ENCODE measurements around the gene SLC43A2.
"Not testable (repeated sequence)": the region's sequence is repeated elsewhere in the genome, so short reads cannot be mapped to it uniquely, and the experiment has no call there.

Gene SLC43A2

DNA sequence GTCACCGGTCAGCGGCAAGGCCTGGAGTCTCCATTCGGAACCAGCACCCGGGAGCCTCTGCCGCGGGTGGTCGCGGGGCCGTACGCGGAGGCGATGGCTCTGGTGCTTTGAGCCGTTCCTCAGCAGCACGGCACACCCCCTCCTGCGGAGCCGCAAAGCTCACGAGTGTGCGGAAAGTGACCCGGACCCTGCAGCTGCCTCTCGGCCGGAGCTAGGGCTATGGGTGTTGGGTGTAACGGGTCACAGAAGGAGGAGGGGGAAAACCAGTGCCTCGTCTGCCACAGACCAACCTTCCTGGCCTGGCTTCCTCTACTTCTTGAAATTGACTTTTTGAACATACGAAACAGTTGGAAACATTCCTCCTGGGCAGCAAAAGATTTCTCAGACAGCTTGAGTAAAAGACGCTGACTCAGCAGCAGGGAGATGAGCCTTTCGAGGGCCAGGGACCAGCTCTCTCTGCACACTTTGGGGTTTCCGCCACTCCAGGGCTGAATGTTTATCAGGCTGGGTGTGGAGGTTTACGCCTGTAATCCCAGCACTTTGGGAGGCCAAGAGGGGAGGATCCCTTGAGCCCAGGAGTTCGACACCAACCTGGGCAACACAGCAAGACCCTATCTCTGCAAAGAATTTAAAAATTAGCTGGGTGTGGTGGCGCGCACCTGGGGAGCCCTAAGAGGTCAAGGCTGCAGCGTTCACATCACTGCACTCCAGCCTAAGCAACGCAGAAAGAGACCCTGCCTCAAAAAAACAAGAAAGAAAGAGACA is 39.6 kb downstream of the SLC43A2 start:
- DNase-seq = no peak

DNA sequence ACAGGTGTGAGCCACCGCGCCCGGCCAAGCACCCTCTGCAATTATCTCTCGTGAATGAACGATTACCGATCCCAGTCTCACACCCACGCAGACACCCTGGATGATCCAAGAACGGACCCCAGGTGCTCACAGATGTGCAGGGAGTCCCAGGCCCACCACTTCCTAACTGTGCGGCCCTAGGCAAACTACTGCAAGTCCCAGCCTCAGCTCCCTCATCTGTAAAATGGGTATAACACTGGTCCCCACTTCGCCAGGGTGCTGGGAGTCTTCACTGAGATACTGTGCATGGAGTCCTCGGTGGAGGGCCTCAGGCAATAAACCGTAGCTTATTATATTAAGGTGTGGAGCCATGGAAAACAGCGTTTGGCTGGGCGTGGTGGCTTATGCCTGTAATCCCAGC is 44.5 kb downstream of the SLC43A2 start:
- no peak for DNase-seq

DNA sequence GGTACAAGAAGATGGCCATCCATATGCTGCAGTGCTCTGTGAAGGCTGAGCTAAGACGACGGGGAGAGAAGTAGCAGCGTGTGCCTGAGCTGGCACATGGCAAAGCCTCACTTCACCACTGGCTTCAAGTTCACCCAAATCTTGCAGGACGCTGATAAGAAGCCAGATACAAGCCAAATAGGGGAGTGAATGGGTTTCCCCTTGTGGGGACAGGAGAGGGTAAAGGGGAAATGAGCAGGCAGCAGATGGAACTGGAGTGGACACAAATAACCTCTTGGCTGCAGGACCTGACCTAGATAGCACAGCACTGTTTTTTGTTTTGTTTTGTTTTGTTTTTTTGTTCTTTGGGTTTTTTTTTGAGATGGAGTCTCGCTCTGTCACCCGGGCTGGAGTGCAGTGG is 45.1 kb downstream of the SLC43A2 start:
- DNase-seq = no peak

DNA sequence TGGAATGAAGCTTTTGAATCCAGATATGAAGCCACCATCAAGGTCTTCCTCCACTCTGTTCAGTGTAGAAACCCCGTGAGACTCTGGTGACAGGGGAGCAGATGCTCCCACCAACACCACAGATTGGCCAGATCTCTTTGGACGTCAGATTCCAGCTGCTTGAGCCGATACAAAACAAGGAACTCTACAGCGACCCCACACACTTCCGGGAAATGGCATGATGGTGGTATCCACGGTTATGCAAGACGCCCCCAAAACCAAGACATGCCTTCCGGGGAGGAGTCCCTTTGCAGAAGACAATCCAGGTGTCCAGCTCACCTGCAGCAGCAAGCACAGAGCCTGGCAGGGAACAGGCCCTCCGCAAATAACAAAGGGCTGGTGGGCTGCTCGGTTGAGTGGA is 46.3 kb downstream of the SLC43A2 start:
- DNase-seq = no peak

DNA sequence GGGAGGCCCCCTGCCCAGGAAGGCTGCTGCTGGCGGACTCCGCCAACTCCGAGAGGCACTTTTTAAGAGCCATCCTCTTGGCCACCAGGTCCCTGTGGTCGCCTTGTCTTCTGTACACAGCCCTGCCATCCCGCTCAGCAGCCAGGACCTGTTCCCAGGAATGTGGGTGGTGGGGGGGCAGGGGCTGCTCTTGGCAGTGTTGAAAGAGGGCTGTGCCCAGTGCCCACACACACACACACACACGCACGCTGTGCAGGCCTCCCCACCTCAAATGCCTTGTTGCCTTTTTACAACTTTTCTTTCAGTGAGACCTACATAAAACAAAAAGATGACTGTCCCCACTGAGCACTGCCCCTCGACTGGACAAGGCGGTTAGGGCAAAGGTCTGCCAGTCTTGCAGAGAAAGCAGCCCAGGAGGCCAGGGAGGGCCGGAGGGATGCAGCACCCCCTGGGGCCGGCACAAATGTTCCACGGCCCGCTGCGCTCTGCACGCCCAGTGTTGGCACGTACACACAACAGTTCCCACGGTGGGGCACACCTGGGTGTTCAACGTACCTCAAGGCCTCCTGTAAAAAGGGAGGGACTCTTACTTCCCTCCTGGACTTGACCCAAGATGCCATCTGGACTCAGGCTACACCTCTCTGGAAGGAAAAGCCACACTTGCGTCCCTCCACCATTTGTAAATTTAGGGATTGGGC is 47.5 kb downstream of the SLC43A2 start:
- DNase-seq = no peak

DNA sequence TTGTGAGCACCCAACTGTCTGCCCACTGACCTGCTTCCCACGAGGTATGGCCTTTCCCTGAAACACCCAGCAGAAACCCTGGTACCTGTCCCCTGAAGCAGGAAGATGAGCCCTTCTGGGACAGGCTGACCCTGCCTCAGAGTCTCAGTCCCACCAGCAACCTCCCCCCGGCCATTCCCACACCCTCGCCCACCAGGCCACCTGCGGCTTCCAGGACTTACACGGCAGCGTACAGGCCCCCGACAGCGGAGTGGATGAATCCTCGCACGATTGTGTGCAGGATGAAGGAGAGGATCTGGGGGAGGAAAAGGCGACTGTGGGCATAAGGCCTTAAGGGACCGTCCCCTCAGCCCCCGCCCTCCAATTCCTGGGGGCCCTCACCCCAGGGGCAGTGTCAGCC is 50.6 kb downstream of the SLC43A2 start:
- no peak for DNase-seq

DNA sequence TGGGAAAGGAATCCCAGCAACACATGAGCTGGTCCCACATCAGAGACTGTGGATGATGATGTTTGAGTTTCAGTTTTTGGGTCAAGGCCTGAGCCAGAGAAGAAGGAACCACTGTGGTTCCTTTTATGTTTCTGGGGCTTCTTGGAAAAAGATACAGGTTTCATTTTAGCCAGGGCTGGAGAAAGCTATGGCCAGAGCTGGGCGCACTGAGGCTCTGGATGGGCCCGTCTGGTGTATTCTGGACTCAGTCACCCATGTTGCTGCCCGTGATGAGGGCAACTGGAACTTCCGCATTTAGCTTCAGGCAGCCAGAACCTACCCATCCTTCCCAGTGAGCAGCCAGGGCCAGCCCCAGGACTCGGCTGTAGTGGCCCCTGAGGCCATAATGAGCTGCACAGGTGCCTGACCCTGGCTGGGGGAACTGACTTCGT is 51.0 kb downstream of the SLC43A2 start:
- DNase-seq = no peak

DNA sequence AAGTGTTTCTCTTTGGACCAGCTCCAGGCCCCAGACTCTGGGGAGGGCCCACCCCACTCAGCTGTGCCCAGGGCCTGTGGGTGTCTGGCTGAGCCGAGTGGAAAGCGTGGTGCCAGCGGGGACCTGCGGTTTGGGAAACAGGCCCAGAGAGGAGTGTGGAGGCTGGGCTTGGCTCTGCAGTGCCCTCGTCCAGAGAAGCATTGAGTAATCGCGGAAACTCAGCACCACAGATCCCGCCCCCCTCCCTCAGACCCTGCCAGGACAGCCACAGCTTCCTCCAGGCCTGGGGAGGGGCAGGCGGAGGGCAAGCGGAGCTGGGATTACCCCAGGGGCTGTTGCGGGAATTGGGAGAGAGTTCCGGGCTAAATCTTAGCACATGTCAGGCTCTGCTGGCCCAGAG is 51.5 kb downstream of the SLC43A2 start:
- no peak for DNase-seq

DNA sequence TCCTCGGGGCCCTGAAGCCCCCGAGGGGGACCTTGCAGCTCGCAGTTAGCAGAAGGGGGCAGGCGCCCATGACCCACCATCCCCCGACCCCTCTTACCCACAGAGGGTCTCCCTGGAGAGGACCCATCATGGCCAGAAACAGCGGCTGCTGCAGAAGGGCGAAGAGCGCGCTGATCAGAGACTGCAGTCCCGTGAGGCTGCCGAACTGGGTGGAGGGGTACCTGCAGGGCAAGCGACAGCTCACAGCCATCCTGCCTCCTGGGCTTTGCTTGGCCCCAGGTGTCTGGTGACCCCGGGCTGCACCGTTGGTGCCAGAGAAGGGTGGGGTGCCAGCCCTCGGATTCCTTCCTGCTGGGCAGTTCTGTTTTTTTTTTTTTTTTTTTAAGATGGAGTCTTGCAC is 52.1 kb downstream of the SLC43A2 start:
- DNase-seq = no peak

DNA sequence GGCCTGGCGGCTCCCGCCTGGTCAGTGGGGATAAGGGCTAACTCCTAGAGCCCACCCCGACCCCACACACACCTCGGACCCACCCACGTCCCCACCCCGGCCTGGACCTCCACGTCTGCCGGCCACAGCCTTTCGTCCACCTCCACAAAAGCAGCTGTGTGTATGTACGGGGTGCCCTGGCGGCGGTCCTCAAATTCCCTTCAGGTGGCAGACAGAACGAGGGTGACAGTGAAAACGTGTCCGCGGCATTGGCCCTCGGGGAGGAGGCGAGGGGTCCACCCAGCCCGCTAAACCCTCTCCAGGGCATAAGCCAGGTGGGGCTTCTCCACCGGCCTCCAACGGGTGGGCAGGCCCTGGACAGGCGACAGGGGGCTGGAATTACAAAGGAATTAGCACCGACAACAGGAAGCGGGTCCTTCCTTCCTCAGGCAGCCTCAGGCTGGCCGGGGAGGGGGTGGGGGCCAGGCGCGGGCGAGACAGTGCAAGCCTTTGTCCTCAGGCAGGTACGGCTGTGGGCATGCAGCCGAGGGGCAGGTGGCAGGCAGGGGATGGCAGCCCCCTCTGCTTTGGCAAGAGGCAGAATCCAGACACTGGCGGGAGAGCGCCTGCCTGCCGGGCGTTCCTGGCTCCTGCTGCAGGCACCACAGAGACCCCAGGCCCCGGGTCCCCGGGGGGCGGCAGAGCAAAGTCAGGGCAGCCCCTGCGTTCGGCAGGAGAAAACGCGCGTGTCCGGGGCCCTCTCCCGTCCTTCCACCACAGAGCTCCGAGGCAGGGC is 53.8 kb downstream of the SLC43A2 start:
- DNase-seq = no peak

DNA sequence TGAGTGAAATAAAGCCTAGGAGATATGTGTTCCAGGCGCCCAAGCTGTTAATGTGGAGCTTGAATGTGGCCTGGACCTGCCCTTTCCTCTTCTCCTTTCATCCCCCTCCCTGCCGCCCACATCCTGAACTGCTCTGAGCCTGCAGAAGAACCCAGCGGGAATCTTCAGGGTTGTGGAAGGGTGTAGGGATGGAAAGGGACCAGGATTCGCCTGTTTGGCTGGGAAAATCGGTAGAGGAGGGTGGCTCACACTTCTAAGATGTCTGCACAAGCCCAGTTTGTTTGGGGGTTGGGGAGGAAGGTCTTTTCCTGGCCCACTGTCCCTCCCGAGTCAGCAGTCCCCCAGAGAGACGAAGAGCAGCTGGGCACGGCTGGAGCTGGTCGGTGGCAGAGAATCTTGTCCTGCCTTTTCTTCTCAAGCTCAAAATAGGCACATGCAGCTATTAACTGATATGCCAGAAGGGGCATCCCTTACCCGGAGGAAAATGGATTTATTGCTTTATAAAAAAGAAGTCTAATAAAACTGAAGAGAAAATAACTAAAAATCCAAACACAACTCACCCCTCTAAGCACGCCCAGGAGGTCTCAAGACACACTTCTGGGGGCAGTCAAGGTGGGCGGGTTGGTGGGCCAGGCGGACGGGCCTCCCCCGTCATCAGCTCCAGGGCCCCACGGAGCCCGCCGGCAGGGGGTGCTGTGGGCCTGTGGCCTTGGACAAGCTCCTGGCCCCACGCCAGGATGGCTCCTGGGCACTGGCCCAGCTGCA is 54.5 kb downstream of the SLC43A2 start:
- DNase-seq = peak; percentile 83

DNA sequence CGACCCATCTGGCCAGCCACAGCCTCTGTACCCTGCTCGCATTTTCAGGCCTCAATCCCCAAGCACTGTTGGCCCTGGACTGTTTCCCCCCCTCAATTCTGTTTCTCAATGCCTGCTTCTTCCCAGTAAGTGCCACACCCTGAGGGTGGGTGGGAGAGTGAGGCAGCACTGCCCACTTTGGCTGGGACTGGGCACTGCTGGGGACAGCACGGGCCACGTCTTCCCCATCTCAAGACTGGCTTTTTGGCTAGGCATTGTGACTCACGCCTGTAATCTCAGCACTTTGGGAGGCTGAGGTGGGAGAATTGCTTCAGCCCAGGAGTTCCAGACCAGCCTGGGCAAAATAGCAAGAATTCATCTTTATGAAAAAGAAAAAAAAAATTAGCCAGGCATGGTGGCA is 56.0 kb downstream of the SLC43A2 start:
- DNase-seq = not testable (repeated sequence)

DNA sequence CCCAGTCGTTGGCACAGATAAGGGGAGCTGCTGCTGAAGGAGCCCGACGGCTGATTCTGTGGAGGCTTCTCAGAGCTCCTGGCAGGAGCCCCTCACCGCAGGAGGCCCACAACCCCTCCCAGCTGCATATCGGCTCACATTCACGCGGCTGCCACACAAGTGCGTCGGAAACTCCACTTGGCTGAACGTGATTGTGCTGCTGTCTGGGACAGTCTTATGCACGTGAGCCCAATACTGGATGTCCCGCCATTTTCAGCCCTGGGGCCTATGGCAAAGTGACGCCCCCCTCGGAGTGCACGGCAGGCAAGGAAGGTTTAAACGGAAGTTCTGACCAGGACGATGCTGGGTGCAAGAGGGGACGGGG is 57.3 kb downstream of the SLC43A2 start:
- DNase-seq = no peak

DNA sequence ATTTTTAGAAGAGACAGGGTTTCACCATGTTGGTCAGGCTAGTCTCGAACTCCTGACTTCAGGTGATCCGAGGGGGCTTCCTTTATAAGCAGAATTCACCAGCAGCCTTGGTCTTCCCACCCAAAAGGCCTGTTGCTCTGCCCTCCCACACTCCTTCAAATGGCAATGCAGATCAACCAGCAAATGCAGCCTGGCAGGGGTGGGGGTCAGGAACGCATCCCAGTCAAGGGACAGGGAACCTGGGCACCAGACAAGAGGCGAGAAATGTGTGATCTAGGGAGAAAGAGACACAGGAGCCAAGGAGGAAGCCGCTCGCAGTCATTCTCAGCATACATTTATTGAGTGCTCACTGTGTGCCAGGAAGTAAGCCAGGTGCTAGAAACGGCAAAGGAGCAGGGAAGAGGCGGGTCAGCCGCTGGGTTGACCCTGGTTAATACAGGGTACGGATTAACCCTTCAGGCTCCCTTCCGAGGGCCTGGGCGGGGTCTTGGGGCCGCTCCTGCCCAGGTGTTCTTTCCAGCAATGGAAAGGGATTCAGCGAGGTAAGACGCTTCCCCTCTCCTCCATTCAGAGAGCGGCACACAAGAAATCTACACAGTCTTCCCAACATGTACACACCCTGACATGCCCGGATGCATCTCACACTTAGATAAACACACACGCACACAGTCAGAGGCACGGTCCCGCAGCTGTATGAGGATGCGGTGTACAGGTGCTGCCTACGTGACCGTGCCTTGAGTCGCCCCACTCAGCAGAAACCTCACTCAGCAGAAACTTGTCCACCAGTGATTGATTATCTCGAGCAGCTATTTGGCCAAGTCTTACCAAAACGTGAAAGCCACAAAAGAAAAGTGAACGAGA is 59.5 kb downstream of the SLC43A2 start:
- no peak for DNase-seq

DNA sequence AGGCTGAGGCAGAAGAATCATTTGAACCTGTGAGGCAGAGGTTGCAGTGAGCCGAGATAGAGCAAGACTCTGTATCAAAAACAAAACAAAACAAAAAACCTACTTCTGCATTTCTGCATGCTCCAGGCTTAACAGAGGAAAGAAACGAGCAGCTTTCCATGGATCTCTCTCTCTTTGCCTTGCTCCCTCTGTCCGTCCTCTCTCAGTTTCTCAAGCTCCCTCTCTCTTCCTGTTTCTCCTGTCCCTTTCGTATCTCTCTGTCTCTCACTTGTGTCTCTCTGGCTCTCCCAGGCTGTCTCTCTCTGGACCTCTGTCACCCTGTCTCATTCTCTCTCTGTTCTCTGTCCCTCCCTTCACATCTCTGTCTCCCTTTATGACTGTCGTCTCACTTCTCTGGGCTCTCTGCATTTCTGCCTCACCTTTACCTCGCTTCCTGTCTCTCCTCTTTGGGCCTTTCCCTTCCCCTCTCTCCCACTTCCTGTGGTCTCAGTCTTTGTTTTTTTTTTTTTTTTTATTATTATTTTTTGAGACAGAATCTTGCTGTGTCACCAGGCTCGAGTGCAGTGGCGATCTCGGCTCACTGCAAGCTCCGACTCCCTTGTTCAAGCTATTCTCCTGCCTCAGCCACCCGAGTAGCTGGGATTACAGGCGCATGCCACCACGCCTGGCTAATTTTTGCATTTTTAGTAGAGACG is 62.0 kb downstream of the SLC43A2 start:
- DNase-seq = peak; percentile 48

DNA sequence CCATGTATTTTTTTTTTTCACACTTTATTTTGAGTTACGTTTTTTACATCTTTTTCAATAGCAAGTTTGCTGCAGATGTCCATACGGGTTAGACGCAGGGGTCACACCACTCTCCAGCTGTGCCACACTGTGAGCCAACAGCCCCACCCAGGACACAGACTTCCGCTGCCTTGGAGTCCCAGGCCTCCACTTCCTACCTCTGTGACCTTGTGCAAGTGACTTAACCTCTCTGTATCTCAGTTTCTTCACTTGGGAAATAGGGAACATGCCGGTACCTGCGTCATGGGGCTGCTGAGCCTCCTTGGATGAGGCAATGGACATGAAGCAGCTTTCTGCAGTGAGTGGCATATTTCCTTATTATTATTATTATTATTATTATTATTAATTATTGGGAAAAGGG is 62.8 kb downstream of the SLC43A2 start:
- no peak for DNase-seq

DNA sequence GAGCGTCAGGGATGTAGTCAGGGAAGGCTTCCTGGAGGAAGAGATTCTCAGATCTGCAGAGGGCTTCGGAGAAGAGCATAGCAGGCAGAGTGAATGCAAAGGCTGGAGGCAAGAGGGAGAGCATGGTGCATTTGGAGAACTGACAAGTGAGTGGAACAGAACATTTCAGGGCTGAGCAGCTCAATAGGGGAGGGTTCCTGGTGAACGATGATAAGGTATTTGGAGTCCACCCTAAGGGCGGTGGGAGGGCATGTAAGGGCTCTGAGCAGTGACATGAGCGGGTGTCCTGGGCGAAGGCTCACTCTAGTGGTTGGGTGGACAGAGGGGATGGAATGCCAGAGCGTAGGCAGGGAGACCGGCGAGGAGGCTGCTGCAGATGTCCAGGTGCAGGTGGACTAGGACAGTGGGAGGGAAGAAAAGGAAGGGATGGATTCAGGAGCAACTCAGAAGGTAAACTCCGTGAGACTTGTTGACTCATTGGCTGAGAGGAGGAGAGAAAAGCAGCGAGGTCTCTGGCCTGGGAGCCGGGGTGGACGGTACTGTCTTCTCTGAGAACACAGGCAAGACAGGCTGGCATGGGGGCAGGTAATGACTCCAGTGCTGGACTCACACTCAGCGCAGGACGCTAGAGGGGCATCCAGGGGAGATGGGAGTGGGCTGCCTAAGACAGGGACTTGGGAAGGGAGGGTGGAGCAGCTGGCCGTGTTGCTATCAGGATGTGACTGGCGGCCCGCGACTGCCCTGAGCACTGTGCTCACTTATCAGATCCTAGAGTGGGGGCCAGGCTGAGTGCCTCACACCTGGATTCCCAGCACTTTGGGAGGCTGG is 64.6 kb downstream of the SLC43A2 start:
- DNase-seq = no peak

DNA sequence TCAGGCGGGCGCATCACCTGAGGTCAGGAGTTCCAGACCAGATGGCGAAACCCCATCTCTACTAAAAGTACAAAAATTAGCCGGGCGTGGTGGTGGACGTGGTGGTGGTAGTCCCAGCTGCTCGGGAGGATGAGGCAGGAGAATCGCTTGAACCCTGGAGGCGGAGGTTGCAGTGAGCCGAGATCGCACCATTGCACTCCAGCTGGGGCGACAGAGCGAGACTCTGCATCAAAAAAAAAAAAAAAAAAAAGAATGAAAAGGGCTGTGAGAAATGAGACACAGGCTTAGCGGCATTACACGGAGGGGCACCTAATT is 65.2 kb downstream of the SLC43A2 start:
- DNase-seq = not testable (repeated sequence)

DNA sequence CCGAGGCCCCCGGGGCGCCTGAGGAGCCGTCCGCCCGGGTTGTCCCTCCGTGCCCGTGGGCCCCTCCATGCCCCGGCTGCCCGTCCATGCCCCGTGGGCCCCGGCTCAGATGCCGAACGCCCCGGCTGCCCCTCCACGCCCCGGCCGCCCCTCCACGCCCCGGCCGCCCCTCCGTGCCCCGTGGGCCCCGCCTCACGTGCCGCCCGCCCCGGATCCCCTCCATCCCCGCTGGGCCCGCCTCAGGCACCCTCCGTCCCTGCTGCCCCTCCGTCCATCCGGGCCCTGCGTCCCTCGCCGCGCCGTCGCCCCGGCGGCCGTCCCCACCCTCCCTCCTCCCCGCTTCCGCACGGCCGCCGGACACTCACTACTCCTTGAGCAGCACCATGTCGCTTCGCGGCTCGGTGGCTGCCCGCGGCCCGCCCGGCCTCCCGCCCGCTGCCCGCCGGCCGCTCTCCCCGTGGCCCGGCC is 66.4 kb downstream of the SLC43A2 start:
- DNase-seq = no peak

DNA sequence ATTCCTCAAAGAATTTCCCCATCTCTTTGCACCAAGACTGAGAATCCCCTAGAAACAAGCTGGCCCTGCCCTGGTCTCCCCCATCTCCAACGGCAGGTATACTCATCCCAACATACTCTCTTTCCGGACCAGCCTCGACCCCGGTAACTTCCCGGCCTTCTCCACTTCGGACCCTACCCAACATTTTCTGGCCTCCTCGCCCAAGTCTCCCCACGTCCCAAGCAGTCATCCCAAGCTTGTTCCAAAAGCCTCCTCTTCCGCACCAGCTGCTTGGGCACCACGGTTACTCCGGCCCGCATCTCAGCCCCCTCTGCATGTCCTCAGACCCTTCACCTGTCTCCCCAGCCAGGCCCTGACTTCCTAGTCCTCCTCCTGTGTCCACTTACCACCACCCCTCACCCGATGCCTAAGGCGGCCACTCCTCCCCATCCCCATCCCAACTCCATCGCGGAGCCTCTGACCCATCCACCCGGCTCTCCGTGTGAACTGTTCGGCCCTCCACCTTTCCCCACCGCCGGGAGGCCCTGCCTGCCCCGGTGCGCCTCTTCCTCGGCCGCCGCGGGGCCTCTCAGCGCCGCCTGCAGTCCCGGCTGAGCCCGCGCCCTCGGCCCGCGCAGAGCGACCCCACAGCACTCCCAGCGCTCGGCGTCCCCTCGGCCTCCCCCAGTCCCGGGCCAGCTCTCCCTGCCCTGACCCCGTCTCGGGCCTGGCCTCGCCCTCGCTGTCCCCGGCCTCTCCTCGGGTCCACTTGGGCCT is 67.0 kb downstream of the SLC43A2 start:
- peak; percentile 49 for DNase-seq

Measured in activated CD4-positive, alpha-beta T cell treated with anti-CD3 and anti-CD28 coated beads for 48 hours (primary cell).